HepG2 (cell line): ENCODE measurements around the gene TNP2. TPM values are rescaled to one million over a fixed set of nuclear protein-coding genes. Genes with fewer than 3 reads are reported as not detected.

Source experiments
- ARHGAP35 ChIP-seq: sonication (generic); formaldehyde crosslinking; IDR thresholded peaks from 2 replicates; pipeline ENCODE4 v1.9.0; 2022; ENCODE audit warnings: mild to moderate bottlenecking, inconsistent platforms, moderate library complexity, missing genetic modification reagents, borderline replicate concordance
- BHLHE40 ChIP-seq: IDR thresholded peaks from 2 replicates; pipeline ENCODE4 v1.6.1; 2011; ENCODE audit warnings: low read length, improper control_type of control experiment
- CCDC6 ChIP-seq: sonication (generic); formaldehyde crosslinking; IDR thresholded peaks from 2 replicates; pipeline ENCODE4 v1.8.1; 2022; ENCODE audit warnings: mild to moderate bottlenecking, missing genetic modification reagents, moderate library complexity
- CENPT ChIP-seq: sonication (generic); formaldehyde crosslinking; IDR thresholded peaks from 2 replicates; pipeline ENCODE4 v1.8.0; 2022; ENCODE audit warnings: low read depth, mild to moderate bottlenecking, moderate library complexity, missing genetic modification reagents
- CHD4 ChIP-seq: fragments of 200-600 bp; sonication (generic); IDR thresholded peaks from 2 replicates; pipeline ENCODE4 v1.7.0; 2017; ENCODE audit warnings: mild to moderate bottlenecking, low read length, borderline replicate concordance
- DPF2 ChIP-seq: sonication (generic); formaldehyde crosslinking; IDR thresholded peaks from 2 replicates; pipeline ENCODE4 v1.4.0; 2020; ENCODE audit warnings: mild to moderate bottlenecking, low read depth, missing genetic modification reagents, borderline replicate concordance
- FOXP1 ChIP-seq, 2 experiments: fragments of 450-650 bp in 1 of 2; IDR thresholded peaks; 2 replicates each; pipeline ENCODE4 v1.6.1; 2017 to 2018; ENCODE audit warnings: antibody characterized with exemption in 1 of 2
- HOXA5 ChIP-seq: sonication (generic); formaldehyde crosslinking; IDR thresholded peaks from 2 replicates; pipeline ENCODE4 v1.4.0; 2020; ENCODE audit warnings: missing genetic modification reagents
- JDP2 ChIP-seq: sonication (generic); formaldehyde crosslinking; IDR thresholded peaks from 2 replicates; pipeline ENCODE4 v1.8.1; 2022; ENCODE audit warnings: missing genetic modification reagents, borderline replicate concordance
- MAFK ChIP-seq, 2 experiments: IDR thresholded peaks in 1 of 2; conservative IDR thresholded peaks in 1 of 2; 2 replicates each; pipeline ENCODE4 v1.6.1; 2011; ENCODE audit warnings: improper control_type of control experiment in 2 of 2, low read length in 2 of 2
- POLR2A ChIP-seq, 2 experiments: IDR thresholded peaks; 2 replicates each; pipeline ENCODE4 v1.6.1; 2011; ENCODE audit warnings: low read depth in 2 of 2, low read length in 2 of 2, mild to moderate bottlenecking in 1 of 2, moderate library complexity in 1 of 2; ENCODE audit not compliant: insufficient read depth in 1 of 2
- SIX4 ChIP-seq: sonication (generic); formaldehyde crosslinking; IDR thresholded peaks from 2 replicates; pipeline ENCODE4 v1.4.0; 2020; ENCODE audit warnings: missing genetic modification reagents
- ZFP1 ChIP-seq: IDR thresholded peaks from 2 replicates; pipeline ENCODE4 v1.6.1; 2016
- ZFP37 ChIP-seq: sonication (generic); formaldehyde crosslinking; IDR thresholded peaks from 2 replicates; pipeline ENCODE4 v1.4.0; 2020; ENCODE audit warnings: missing genetic modification reagents, borderline replicate concordance
- ZSCAN22 ChIP-seq: sonication (generic); formaldehyde crosslinking; IDR thresholded peaks from 2 replicates; pipeline ENCODE4 v1.4.0; 2020; ENCODE audit warnings: mild to moderate bottlenecking, missing genetic modification reagents
- polyA plus RNA-seq, 8 experiments: library from polyadenylated mRNA; depleted of rRNA in 3 of 8; stranded (reverse) in 7 of 8; unstranded in 1 of 8; fragments of >200 nt; fragmentation: Illumina TruSeq in 4 of 8; extraction: Trizol in 4 of 8; gene quantifications; 2 replicates each; pipeline versions ENCODE4 v1.2.1 to v1.2.3, GENCODE V29; 2011 to 2016; ENCODE audit warnings: low read depth in 4 of 8, missing spikeins in 1 of 8, mixed read lengths in 1 of 8; ENCODE audit not compliant: insufficient read depth in 1 of 8
- total RNA-seq, 5 experiments: library from RNA; depleted of rRNA; stranded (reverse); fragments of >200 nt; fragmentation: Illumina TruSeq; extraction: Trizol; gene quantifications; 2 replicates each; pipeline ENCODE4 v1.2.3, GENCODE V29; 2016; ENCODE audit warnings: low read depth in 1 of 5
- TF ChIP-seq, protein P1 (sequence below): sonication (generic); formaldehyde crosslinking; conservative IDR thresholded peaks from 2 replicates; pipeline ENCODE4 v1.4.0; 2020; ENCODE audit warnings: mild to moderate bottlenecking, missing genetic modification reagents, moderate library complexity
- TF ChIP-seq, protein P2 (sequence below): sonication (generic); formaldehyde crosslinking; IDR thresholded peaks from 2 replicates; pipeline ENCODE4 v1.8.1; 2023; ENCODE audit warnings: missing genetic modification reagents, inconsistent platforms, borderline replicate concordance
- TF ChIP-seq, protein P3 (sequence below): sonication (generic); formaldehyde crosslinking; IDR thresholded peaks from 2 replicates; pipeline ENCODE4 v1.9.0; 2022; ENCODE audit warnings: low read depth, missing genetic modification reagents
- TF ChIP-seq, protein P4 (sequence below), 2 experiments: sonication (generic) in 1 of 2; formaldehyde crosslinking in 1 of 2; IDR thresholded peaks; 2 replicates each; pipeline versions ENCODE4 v1.5.1 to v1.6.1; 2011 to 2020; ENCODE audit warnings: borderline replicate concordance in 1 of 2, low read depth in 1 of 2, low read length in 1 of 2, mild to moderate bottlenecking in 1 of 2, missing genetic modification reagents in 1 of 2, moderate library complexity in 1 of 2

TNP2 gene
- total and polyA plus RNA-seq, 2 of the 13 experiments (the other 11 are each of a cell fraction or from before 2014, with no cell fraction given), result not detected

DNA sequence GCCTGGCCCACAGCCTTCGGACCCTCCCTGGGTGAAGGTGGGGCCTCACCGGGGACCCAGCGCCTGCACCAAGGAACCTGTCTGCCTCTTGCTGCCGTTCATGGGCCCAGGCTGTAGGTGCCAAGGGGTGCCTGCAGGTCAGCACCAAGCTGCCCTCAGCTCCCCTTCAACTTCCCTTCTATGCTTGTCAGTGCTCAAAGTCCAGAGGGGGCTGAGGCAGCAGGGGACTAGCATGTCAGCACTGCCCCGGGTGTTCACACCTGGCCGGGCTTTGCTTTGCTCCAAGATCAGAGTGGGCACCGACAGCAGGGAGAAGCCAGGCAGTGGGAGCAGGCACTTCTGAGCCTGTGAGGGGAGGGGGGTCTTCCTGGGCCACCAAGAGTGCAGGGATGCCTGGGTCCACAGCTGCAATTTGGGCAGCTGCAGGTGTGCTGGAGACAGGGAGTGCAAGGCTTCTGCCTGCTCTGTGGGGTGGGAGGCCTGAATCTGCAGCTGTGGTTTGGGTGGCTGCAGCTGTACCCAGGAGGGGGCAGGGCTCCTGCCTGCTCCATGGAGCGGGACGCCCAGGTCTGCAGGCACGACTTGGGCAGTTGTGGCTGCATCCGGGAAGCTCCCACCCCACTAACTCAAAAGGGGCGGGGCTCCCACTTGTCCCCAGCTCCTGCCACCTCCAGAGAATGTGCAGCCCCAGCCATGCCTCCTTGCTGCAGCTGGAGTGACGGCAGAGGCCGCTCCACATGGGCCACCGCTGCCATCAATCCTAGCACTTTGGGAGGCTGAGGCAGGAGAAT, 39.6 kb upstream of the TNP2 start (continued):
- no peak for TF ChIP-seq ARHGAP35 (CRISPR knock-in tag)
- TF ChIP-seq CHD4, result no peak
- TF ChIP-seq ZFP1 (CRISPR knock-in tag), result no peak
- TF ChIP-seq POLR2A (IDR thresholded peaks at IDR 0.05; ENCODE audit: insufficient read depth in 1 of 2, low read depth in 2 of 2, low read length in 2 of 2), result peak in 1 of 2 experiments; percentile 56; a peak in 2 of 4 replicates
- peak; percentile 90; the same call in 1 of the 2 replicates for TF ChIP-seq CCDC6 (CRISPR knock-in tag)
- no peak for TF ChIP-seq FOXP1 (IDR thresholded peaks at IDR 0.05)
- peak; percentile 54 for TF ChIP-seq FOXP1 (CRISPR knock-in tag; IDR thresholded peaks at IDR 0.05)
- TF ChIP-seq, protein P1, sequence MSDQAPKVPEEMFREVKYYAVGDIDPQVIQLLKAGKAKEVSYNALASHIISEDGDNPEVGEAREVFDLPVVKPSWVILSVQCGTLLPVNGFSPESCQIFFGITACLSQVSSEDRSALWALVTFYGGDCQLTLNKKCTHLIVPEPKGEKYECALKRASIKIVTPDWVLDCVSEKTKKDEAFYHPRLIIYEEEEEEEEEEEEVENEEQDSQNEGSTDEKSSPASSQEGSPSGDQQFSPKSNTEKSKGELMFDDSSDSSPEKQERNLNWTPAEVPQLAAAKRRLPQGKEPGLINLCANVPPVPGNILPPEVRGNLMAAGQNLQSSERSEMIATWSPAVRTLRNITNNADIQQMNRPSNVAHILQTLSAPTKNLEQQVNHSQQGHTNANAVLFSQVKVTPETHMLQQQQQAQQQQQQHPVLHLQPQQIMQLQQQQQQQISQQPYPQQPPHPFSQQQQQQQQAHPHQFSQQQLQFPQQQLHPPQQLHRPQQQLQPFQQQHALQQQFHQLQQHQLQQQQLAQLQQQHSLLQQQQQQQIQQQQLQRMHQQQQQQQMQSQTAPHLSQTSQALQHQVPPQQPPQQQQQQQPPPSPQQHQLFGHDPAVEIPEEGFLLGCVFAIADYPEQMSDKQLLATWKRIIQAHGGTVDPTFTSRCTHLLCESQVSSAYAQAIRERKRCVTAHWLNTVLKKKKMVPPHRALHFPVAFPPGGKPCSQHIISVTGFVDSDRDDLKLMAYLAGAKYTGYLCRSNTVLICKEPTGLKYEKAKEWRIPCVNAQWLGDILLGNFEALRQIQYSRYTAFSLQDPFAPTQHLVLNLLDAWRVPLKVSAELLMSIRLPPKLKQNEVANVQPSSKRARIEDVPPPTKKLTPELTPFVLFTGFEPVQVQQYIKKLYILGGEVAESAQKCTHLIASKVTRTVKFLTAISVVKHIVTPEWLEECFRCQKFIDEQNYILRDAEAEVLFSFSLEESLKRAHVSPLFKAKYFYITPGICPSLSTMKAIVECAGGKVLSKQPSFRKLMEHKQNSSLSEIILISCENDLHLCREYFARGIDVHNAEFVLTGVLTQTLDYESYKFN (CRISPR knock-in tag), result peak; percentile 85
- no peak for TF ChIP-seq HOXA5 (CRISPR knock-in tag)
- TF ChIP-seq CENPT, result no peak
- 0 out of 2 replicates have a peak, but pooled peaks have one; percentile 3 for TF ChIP-seq BHLHE40
- no peak for TF ChIP-seq MAFK (conservative IDR thresholded peaks at IDR 0.05 in 1 of 2, IDR thresholded peaks at IDR 0.05 in 1 of 2; ENCODE audit: low read length in 2 of 2)
- TF ChIP-seq DPF2 (CRISPR knock-in tag), result peak; percentile 49; the same call in 1 of the 2 replicates
- peak; percentile 93 for TF ChIP-seq ZSCAN22 (CRISPR knock-in tag)
- TF ChIP-seq, protein P2, sequence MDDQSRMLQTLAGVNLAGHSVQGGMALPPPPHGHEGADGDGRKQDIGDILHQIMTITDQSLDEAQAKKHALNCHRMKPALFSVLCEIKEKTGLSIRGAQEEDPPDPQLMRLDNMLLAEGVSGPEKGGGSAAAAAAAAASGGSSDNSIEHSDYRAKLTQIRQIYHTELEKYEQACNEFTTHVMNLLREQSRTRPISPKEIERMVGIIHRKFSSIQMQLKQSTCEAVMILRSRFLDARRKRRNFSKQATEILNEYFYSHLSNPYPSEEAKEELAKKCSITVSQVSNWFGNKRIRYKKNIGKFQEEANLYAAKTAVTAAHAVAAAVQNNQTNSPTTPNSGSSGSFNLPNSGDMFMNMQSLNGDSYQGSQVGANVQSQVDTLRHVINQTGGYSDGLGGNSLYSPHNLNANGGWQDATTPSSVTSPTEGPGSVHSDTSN (CRISPR knock-in tag), result no peak
- TF ChIP-seq, protein P3, sequence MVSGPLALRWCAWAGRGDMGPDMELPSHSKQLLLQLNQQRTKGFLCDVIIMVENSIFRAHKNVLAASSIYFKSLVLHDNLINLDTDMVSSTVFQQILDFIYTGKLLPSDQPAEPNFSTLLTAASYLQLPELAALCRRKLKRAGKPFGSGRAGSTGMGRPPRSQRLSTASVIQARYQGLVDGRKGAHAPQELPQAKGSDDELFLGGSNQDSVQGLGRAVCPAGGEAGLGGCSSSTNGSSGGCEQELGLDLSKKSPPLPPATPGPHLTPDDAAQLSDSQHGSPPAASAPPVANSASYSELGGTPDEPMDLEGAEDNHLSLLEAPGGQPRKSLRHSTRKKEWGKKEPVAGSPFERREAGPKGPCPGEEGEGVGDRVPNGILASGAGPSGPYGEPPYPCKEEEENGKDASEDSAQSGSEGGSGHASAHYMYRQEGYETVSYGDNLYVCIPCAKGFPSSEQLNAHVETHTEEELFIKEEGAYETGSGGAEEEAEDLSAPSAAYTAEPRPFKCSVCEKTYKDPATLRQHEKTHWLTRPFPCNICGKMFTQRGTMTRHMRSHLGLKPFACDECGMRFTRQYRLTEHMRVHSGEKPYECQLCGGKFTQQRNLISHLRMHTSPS (CRISPR knock-in tag), result peak; percentile 98
- TF ChIP-seq, protein P4, sequence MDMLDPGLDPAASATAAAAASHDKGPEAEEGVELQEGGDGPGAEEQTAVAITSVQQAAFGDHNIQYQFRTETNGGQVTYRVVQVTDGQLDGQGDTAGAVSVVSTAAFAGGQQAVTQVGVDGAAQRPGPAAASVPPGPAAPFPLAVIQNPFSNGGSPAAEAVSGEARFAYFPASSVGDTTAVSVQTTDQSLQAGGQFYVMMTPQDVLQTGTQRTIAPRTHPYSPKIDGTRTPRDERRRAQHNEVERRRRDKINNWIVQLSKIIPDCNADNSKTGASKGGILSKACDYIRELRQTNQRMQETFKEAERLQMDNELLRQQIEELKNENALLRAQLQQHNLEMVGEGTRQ (IDR thresholded peaks at IDR 0.05; ENCODE audit: low read depth, low read length), result no peak
- TF ChIP-seq, protein P4 (CRISPR knock-in tag; IDR thresholded peaks at IDR 0.05; ENCODE audit: borderline replicate concordance), result no peak; the same call in 1 of the 2 replicates
- TF ChIP-seq SIX4, result peak; percentile 47; the same call in 1 of the 2 replicates
- no peak for TF ChIP-seq JDP2
- TF ChIP-seq ZFP37 (CRISPR knock-in tag), result 0 out of 2 replicates have a peak, but pooled peaks have one; percentile 13
